ENCODE data around the gene RASGEF1C.
"Not testable (repeated sequence)": the region's sequence is repeated elsewhere in the genome, so short reads cannot be mapped to it uniquely, and the experiment has no call there.

The RASGEF1C gene

GRCh38 chr5:180210961-180211760 lies 2.1 kb upstream of the RASGEF1C start:
- no peak for DNase-seq

- DNase-seq, result not testable (repeated sequence)
Observed at GRCh38 chr5:180210077-180210476, 1.1 kb upstream of the RASGEF1C start.

GRCh38 chr5:180208435-180209081 lies 453 bp downstream of the RASGEF1C start:
- no peak for DNase-seq

- no peak for DNase-seq
Observed at GRCh38 chr5:180208038-180208434, 975 bp downstream of the RASGEF1C start.

GRCh38 chr5:180207593-180207992 lies 1.4 kb downstream of the RASGEF1C start:
- no peak for DNase-seq

GRCh38 chr5:180206993-180207392 lies 2.0 kb downstream of the RASGEF1C start:
- DNase-seq, result no peak

GRCh38 chr5:180205916-180206315 lies 3.1 kb downstream of the RASGEF1C start:
- no peak for DNase-seq

- no peak for DNase-seq
Observed at GRCh38 chr5:180204276-180204819, 4.7 kb downstream of the RASGEF1C start.

GRCh38 chr5:180202939-180203573 lies 6.0 kb downstream of the RASGEF1C start:
- no peak for DNase-seq

- DNase-seq, result peak; percentile 11
Observed at GRCh38 chr5:180201051-180201987, 7.7 kb downstream of the RASGEF1C start.

- DNase-seq, result no peak
Observed at GRCh38 chr5:180199390-180199789, 9.6 kb downstream of the RASGEF1C start.

GRCh38 chr5:180198208-180198607 lies 10.8 kb downstream of the RASGEF1C start:
- no peak for DNase-seq

- DNase-seq, result no peak
Observed at GRCh38 chr5:180197016-180197702, 11.9 kb downstream of the RASGEF1C start.

GRCh38 chr5:180194410-180195345 lies 14.3 kb downstream of the RASGEF1C start:
- DNase-seq, result no peak

GRCh38 chr5:180193749-180194375 lies 15.1 kb downstream of the RASGEF1C start:
- DNase-seq, result no peak

GRCh38 chr5:180191716-180192115 lies 17.3 kb downstream of the RASGEF1C start:
- no peak for DNase-seq

GRCh38 chr5:180187767-180188166 lies 21.2 kb downstream of the RASGEF1C start:
- DNase-seq, result no peak

- DNase-seq, result no peak
Observed at GRCh38 chr5:180180846-180181245, 28.2 kb downstream of the RASGEF1C start.

- no peak for DNase-seq
Observed at GRCh38 chr5:180180421-180180820, 28.6 kb downstream of the RASGEF1C start.

All from fibroblast of skin of scalp (primary cell).